WI38 (cell line): Measurements from ENCODE around the gene LYZL1.

Source experiments
- H3K4me3 ChIP-seq: 2 replicates; pipeline ENCODE4 v1.5.1; 2011; ENCODE audit warnings: low read depth, mild to moderate bottlenecking, control low read depth, low read length
- TF ChIP-seq, protein P1 (sequence below): IDR thresholded peaks from 2 replicates; pipeline ENCODE4 v1.5.1; 2012; ENCODE audit warnings: low read depth, mild to moderate bottlenecking, control low read depth, low read length

LYZL1 gene

DNA sequence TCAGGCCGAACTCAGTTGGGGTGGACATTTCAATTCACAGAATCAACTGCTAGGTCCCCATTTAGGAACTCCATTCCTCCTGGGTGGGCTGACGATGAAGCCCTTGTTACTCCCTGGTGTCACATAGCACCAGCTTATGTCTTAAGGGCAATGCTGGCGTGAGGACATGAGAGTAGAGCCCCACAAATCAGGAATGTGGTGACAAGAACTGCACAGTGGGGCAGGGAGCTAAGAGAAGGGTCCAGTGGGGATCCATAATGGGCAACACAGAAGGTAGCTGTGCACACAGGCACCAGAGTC is 57.0 kb downstream of the LYZL1 start:
- TF ChIP-seq, protein P1, sequence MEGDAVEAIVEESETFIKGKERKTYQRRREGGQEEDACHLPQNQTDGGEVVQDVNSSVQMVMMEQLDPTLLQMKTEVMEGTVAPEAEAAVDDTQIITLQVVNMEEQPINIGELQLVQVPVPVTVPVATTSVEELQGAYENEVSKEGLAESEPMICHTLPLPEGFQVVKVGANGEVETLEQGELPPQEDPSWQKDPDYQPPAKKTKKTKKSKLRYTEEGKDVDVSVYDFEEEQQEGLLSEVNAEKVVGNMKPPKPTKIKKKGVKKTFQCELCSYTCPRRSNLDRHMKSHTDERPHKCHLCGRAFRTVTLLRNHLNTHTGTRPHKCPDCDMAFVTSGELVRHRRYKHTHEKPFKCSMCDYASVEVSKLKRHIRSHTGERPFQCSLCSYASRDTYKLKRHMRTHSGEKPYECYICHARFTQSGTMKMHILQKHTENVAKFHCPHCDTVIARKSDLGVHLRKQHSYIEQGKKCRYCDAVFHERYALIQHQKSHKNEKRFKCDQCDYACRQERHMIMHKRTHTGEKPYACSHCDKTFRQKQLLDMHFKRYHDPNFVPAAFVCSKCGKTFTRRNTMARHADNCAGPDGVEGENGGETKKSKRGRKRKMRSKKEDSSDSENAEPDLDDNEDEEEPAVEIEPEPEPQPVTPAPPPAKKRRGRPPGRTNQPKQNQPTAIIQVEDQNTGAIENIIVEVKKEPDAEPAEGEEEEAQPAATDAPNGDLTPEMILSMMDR: no peak

DNA sequence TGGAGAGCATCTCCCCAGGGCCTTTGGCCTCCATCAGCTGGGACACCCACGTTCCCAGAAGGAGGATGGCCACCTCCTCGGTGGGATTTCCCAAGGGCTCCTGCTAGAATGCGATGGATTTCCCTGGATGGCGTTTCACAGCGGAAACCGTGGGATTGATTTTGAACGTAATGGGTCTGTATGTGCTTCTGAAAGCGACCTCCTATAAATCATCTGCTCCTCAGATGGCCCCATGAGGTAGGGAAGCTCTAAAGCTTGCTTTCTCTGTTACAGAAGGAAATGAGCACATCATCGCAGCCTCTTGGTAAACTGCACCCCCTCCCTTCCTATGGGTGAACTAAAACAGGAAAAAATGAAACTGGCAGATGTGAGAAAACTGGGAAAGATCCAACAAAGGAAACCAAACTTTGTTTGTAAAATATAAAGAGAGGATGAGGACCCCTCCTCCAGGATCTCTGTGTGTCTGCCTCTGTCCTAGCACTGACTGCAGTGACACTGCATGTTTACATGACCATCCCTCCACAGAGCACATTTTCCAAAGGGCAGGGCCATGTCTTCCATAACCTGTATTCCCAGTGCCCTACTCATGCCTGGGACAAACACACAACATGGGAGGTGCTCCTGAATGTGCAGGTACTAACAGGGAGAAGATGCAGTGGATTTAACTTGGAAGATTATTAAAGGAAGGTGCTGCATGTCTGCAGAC is 57.6 kb downstream of the LYZL1 start:
- TF ChIP-seq, protein P1: no peak
- no peak overlapping the region for H3K4me3 ChIP-seq

More for the DNA sequence above, 57.0 kb downstream of the LYZL1 start:
- H3K4me3 ChIP-seq: no peak overlapping the region

DNA sequence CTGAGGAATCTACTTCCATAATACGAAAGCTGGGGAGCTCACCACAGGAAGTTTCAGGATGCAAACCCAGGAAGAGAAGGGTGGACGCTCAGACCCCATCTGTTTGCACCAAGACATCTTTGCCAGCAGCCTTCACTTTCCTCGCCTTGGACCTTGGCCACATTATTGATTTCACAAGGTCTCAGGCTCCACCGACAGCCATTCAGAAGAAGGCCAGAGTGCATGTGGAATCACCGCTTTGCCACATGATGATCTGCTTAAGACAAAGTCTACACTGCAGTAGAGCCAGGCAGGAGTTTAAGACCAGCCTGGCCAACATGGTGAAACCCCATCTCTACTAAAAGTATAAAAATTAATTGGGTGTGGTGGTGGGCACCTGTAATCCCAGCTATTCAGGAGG is 60.0 kb downstream of the LYZL1 start:
- TF ChIP-seq, protein P1: no peak
- no peak overlapping the region for H3K4me3 ChIP-seq

DNA sequence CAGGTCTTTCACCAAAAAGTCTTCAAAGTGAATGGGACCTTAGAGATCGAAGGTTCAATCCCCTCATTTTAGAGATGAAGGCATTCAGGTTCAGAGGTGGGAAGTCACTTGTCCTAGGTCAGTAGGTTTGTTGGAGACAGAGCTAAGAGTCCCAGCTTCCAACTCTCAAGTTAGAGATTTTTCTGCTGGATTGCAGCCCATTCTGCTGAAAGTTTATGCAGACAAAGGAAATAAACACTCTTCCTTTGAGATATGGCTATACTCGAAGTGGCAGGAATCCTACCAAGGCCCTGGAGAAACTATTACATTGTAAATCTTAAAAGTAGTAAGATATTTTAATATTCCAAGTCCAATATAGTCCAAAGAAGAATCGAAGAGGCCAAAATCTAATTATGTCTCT is 64.4 kb downstream of the LYZL1 start:
- no peak overlapping the region for H3K4me3 ChIP-seq
- TF ChIP-seq, protein P1: no peak

DNA sequence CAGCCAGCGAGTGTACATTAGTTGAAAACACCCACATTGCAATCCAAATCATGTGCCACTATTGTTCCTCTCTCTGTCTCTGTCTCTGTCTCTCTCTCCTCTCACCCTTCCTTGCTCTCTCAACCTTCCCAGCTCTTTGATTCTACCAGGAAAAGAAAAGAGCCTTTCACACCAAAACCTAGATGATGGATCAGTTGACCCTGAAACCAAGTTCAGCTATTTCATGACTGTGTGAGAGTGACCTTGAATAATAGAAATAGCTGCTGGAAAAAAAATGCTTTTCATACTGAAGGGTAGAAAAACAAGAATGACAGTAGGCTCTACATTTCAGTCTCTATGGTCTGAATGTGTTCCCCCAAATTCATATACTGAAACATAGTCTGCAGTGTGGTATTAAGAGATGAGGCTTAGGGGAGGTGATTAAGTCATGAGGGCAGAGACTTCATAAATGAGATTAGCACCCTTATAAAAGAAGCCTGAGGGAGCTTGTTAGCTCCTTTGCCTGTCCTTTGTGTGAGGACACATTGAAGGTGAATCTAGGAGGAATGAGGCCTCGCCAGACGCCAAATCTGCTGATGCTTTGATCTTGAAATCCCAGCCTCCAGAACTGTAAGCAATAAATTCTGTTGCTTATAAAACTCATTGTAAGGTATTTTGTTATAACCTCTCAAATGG is 65.2 kb downstream of the LYZL1 start:
- TF ChIP-seq, protein P1: no peak
- H3K4me3 ChIP-seq: no peak overlapping the region

DNA sequence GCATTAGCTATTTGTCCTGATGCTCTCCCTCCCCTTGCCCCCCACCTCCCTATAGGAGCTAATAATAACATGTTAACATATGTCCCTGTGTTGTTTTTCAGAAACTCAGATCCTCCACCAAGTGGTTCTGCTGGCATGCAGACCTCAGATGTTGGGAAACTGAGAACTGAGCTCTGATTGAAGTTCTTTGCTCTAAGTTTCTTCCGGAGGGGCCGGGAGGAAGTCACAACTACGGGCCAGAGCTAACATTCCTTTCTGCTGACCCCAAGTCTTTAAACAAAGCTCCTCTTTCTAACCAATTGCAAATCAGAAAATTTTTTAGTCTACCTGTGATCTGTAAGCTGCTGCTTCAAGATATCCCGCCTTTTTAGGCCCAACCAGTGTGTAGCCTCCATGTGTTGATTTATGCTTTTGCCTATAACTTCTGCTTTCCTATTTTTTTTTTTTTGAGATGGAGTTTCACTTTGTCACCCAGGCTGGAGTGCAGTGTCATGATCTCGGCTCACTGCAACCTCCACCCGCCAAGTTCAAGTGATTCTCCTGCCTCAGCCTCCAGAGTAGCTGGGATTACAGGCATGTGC is 66.6 kb downstream of the LYZL1 start:
- TF ChIP-seq, protein P1: no peak

DNA sequence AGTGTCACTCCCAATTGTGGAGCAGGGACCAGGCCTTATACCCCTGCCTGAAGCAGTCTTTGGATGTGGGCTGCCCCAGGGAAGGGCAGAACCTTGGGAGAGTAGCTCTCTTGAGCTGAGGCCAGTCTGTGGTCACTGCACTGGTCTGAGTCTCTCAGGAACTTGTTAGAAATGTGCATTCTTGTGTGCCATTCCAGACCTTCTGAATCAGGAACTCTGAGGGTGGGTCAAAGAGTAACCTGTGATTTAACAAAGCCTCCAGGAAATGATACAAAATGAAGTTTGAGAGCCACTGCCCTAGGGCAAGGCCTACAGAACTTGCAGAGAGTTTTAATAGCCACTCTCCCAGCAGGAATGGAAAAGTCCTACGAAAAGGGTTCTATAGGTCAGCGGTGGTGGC is 68.1 kb downstream of the LYZL1 start:
- TF ChIP-seq, protein P1: no peak
- no peak overlapping the region for H3K4me3 ChIP-seq

More for the DNA sequence above, 66.6 kb downstream of the LYZL1 start:
- no peak overlapping the region for H3K4me3 ChIP-seq
